Measurements from ENCODE around the gene CD40.

GRCh38 chr20:46081074-46081473 is 37.0 kb upstream of the CD40 start:
- TF ChIP-seq EZH2phosphoT487 (IDR thresholded peaks at IDR 0.05; ENCODE audit: insufficient read depth, low read depth) (no peak), EZH2 (IDR thresholded peaks at IDR 0.05; ENCODE audit: insufficient read depth, poor library complexity, severe bottlenecking) (no peak)

All from GM23248 (cell line).